HepG2 (cell line): Measurements from ENCODE around the gene DPYD.

Experiments
- CEBPB ChIP-seq: IDR thresholded peaks from 2 replicates; pipeline ENCODE4 v1.6.1; 2011; ENCODE audit warnings: low read depth, low read length, improper control_type of control experiment, borderline replicate concordance
- CHD2 ChIP-seq: IDR thresholded peaks from 2 replicates; pipeline ENCODE4 v1.6.1; 2011; ENCODE audit warnings: low read depth, low read length, improper control_type of control experiment
- FOXA1 ChIP-seq, 2 experiments: fragments of 450-650 bp in 1 of 2; sonication (generic) in 1 of 2; formaldehyde crosslinking in 1 of 2; IDR thresholded peaks; 2 replicates each; pipeline versions ENCODE4 v1.4.0 to v1.6.1; 2016 to 2020; ENCODE audit warnings: missing genetic modification reagents in 1 of 2
- ISL2 ChIP-seq: sonication (generic); formaldehyde crosslinking; IDR thresholded peaks from 2 replicates; pipeline ENCODE4 v1.5.0; 2020; ENCODE audit warnings: missing genetic modification reagents
- KLF12 ChIP-seq: sonication (generic); formaldehyde crosslinking; IDR thresholded peaks from 2 replicates; pipeline ENCODE4 v1.4.0; 2020; ENCODE audit warnings: missing genetic modification reagents, borderline replicate concordance
- MEIS1 ChIP-seq: sonication (generic); formaldehyde crosslinking; IDR thresholded peaks from 2 replicates; pipeline ENCODE4 v1.9.0; 2021; ENCODE audit warnings: mild to moderate bottlenecking, missing genetic modification reagents, moderate library complexity, borderline replicate concordance
- TCF7 ChIP-seq: sonication (generic); IDR thresholded peaks from 2 replicates; pipeline ENCODE4 v1.6.1; 2016; ENCODE audit warnings: antibody characterized with exemption, low read depth
- YY1 ChIP-seq: IDR thresholded peaks from 2 replicates; pipeline ENCODE4 v1.6.1; 2011; ENCODE audit warnings: low read length, low read depth, moderate library complexity, mild to moderate bottlenecking; ENCODE audit not compliant: insufficient read depth, insufficient replicate concordance
- ZNF138 ChIP-seq: sonication (generic); formaldehyde crosslinking; IDR thresholded peaks from 2 replicates; pipeline ENCODE4 v1.5.0; 2020; ENCODE audit warnings: mild to moderate bottlenecking, low read depth, missing genetic modification reagents
- ZNF382 ChIP-seq: sonication (generic); formaldehyde crosslinking; IDR thresholded peaks from 2 replicates; pipeline ENCODE4 v1.5.0; 2020; ENCODE audit warnings: missing genetic modification reagents, mild to moderate bottlenecking, borderline replicate concordance
- ZNF549 ChIP-seq: sonication (generic); formaldehyde crosslinking; IDR thresholded peaks from 2 replicates; pipeline ENCODE4 v1.5.0; 2020; ENCODE audit warnings: missing genetic modification reagents
- TF ChIP-seq, protein P1 (sequence below), 2 experiments: fragments of 450-650 bp in 1 of 2; sonication (generic) in 1 of 2; formaldehyde crosslinking; IDR thresholded peaks; 2 replicates each; pipeline versions ENCODE4 v1.5.0 to v1.8.0; 2020 to 2022; ENCODE audit warnings: mild to moderate bottlenecking in 1 of 2, missing genetic modification reagents in 1 of 2
- TF ChIP-seq, protein P2 (sequence below): sonication (generic); formaldehyde crosslinking; IDR thresholded peaks from 2 replicates; pipeline ENCODE4 v1.8.1; 2022; ENCODE audit warnings: mild to moderate bottlenecking, missing genetic modification reagents

DNA sequence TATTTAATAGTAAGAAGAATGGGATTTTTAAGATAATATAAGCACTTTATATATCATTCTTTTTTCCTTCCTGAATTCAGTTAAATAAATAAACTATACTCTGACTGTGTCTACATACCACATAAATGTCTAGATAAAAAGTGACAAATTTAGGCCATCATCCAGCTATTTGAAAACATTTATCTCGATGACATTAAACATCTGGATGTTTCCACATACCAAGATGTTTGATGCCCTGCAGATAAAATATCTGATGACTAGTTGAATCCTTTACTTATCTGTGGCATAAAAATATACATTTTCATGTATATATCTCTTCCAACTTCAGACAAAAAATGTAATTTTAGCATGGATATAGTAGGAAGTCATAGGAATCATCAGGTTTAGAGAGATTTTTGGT is 348.3 kb downstream of the DPYD start:
- TF ChIP-seq KLF12 (CRISPR knock-in tag), result no peak
- no peak for TF ChIP-seq CEBPB
- TF ChIP-seq, protein P1, sequence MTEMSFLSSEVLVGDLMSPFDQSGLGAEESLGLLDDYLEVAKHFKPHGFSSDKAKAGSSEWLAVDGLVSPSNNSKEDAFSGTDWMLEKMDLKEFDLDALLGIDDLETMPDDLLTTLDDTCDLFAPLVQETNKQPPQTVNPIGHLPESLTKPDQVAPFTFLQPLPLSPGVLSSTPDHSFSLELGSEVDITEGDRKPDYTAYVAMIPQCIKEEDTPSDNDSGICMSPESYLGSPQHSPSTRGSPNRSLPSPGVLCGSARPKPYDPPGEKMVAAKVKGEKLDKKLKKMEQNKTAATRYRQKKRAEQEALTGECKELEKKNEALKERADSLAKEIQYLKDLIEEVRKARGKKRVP (CRISPR knock-in tag; IDR thresholded peaks at IDR 0.05), result no peak
- TF ChIP-seq ZNF382 (CRISPR knock-in tag), result no peak
- TF ChIP-seq CHD2, result no peak
- no peak for TF ChIP-seq TCF7
- no peak for TF ChIP-seq FOXA1 (IDR thresholded peaks at IDR 0.05)
- no peak for TF ChIP-seq FOXA1 (CRISPR knock-in tag; IDR thresholded peaks at IDR 0.05)
- no peak for TF ChIP-seq YY1
- TF ChIP-seq ZNF138 (CRISPR knock-in tag), result no peak
- TF ChIP-seq, protein P2, sequence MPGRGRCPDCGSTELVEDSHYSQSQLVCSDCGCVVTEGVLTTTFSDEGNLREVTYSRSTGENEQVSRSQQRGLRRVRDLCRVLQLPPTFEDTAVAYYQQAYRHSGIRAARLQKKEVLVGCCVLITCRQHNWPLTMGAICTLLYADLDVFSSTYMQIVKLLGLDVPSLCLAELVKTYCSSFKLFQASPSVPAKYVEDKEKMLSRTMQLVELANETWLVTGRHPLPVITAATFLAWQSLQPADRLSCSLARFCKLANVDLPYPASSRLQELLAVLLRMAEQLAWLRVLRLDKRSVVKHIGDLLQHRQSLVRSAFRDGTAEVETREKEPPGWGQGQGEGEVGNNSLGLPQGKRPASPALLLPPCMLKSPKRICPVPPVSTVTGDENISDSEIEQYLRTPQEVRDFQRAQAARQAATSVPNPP (CRISPR knock-in tag), result no peak
- TF ChIP-seq MEIS1 (CRISPR knock-in tag), result no peak
- no peak for TF ChIP-seq ZNF549 (CRISPR knock-in tag)
- no peak for TF ChIP-seq ISL2
